Activated B cell treated with CpG ODN at 0.5 μM for 24 hours (primary cell): ENCODE data around the gene EEFSEC. TPM values are rescaled to one million over a fixed set of nuclear protein-coding genes. Genes with fewer than 3 reads are reported as not detected.

Experiments
- ATAC-seq: fragments of 200-7000 bp; cut with Tn5 transposase; one replicate; pipeline ENCODE4 v1.10.0; 2021; ENCODE audit warnings: low read depth, mild to moderate bottlenecking, moderate library complexity
- CTCF ChIA-PET: fragments of 350-600 bp; sonication (Branson Sonifier 250); formaldehyde crosslinking; loops from one replicate; lab custom pipeline; 2021; ENCODE audit warnings: antibody characterized with exemption; lab: Charles Lee
- POLR2A ChIA-PET: fragments of 350-600 bp; sonication (Branson Sonifier 250); formaldehyde crosslinking; loops from one replicate; lab custom pipeline; 2021; ENCODE audit warnings: antibody characterized with exemption; lab: Charles Lee
- DNase-seq: peaks from one replicate; pipeline ENCODE4 v3.0.0; 2022
- H3K27ac Mint-ChIP-seq: one replicate; pipeline ENCODE4 v1.8.0; 2020; ENCODE audit warnings: mixed read lengths
- H3K27me3 Mint-ChIP-seq: one replicate; pipeline ENCODE4 v1.8.0; 2021; ENCODE audit warnings: mixed read lengths
- H3K36me3 Mint-ChIP-seq: one replicate; pipeline ENCODE4 v1.8.0; 2021; ENCODE audit warnings: low read depth, mixed read lengths
- H3K4me1 Mint-ChIP-seq: one replicate; pipeline ENCODE4 v1.8.0; 2021; ENCODE audit warnings: mixed read lengths
- H3K4me3 Mint-ChIP-seq: one replicate; pipeline ENCODE4 v1.8.0; 2020; ENCODE audit warnings: mild to moderate bottlenecking, mixed read lengths
- H3K9me3 Mint-ChIP-seq: one replicate; pipeline ENCODE4 v1.8.0; 2020; ENCODE audit warnings: mixed read lengths
- CTCF ChIP-seq: fragments of 200-600 bp; IDR thresholded peaks from one replicate; pipeline ENCODE4 v1.8.0; 2022; ENCODE audit warnings: antibody characterized with exemption, mild to moderate bottlenecking
- intact Hi-C: fragments of 100-400 bp; cut with micrococcal nuclease; formaldehyde crosslinking; loops from one replicate; pipeline ENCODE4 v1.15.1; 2024
- total RNA-seq: library from RNA; stranded (reverse); gene quantifications from 2 replicates; pipeline ENCODE4 v1.2.3, GENCODE V29; 2022

The EEFSEC gene
- total RNA-seq, 1 donor from 2014 or later = 20.0 TPM

- ATAC-seq = no peak
- CTCF ChIA-PET = no interaction called here
- TF ChIP-seq CTCF = no peak
These were observed 45.0 kb downstream of the EEFSEC start for GRCh38 chr3:128198313-128198712.

GRCh38 chr3:128199110-128199509 is 45.8 kb downstream of the EEFSEC start:
- Mint-ChIP-seq H3K27ac (no peak overlapping the region), H3K4me1 (peaks cover 4% of the 10 kb centered on the region), H3K27me3 (no peaks in the 10 kb centered on the region), H3K4me3 (no peak overlapping the region), H3K36me3 (peaks cover 28% of the 10 kb centered on the region), H3K9me3 (no peaks in the 10 kb centered on the region)
- intact Hi-C loops = no loop called here
- no peak for ATAC-seq
- no peak for DNase-seq
- TF ChIP-seq CTCF = no peak
- ChIA-PET CTCF (no interaction called here), POLR2A (no interaction called here)

More at GRCh38 chr3:128198313-128198712, 45.0 kb downstream of the EEFSEC start:
- Mint-ChIP-seq H3K36me3 (peaks cover 26% of the 10 kb centered on the region), H3K9me3 (no peaks in the 10 kb centered on the region), H3K4me3 (no peak overlapping the region), H3K27ac (no peak overlapping the region), H3K27me3 (no peaks in the 10 kb centered on the region), H3K4me1 (peaks cover 4% of the 10 kb centered on the region)
- no peak for DNase-seq
- intact Hi-C loops = no loop called here
- POLR2A ChIA-PET = no interaction called here

GRCh38 chr3:128201158-128201755 is 48.0 kb downstream of the EEFSEC start:
- H3K4me3 Mint-ChIP-seq = no peak overlapping the region
- no peaks in the 10 kb centered on the region for H3K4me1 Mint-ChIP-seq
- CTCF ChIA-PET = no interaction called here
- H3K36me3 Mint-ChIP-seq = peaks cover 26% of the 10 kb centered on the region
- H3K27ac Mint-ChIP-seq = no peak overlapping the region
- no peaks in the 10 kb centered on the region for H3K9me3 Mint-ChIP-seq
- ATAC-seq (no peak), DNase-seq (no peak)
- intact Hi-C loops = no loop called here
- no peaks in the 10 kb centered on the region for H3K27me3 Mint-ChIP-seq
- TF ChIP-seq CTCF = no peak
- POLR2A ChIA-PET = no interaction called here

- H3K27ac Mint-ChIP-seq = no peak overlapping the region
- intact Hi-C loops = no loop called here
- H3K4me3 Mint-ChIP-seq = no peak overlapping the region
- ATAC-seq = no peak
- no peaks in the 10 kb centered on the region for H3K9me3 Mint-ChIP-seq
- peaks cover 21% of the 10 kb centered on the region for H3K36me3 Mint-ChIP-seq
- CTCF ChIA-PET = no interaction called here
- DNase-seq = no peak
- no peaks in the 10 kb centered on the region for H3K27me3 Mint-ChIP-seq
- POLR2A ChIA-PET = no interaction called here
- TF ChIP-seq CTCF = no peak
- H3K4me1 Mint-ChIP-seq = no peaks in the 10 kb centered on the region
These were observed 49.9 kb downstream of the EEFSEC start for GRCh38 chr3:128203169-128203568.

- no peaks in the 10 kb centered on the region for H3K4me1 Mint-ChIP-seq
These were observed 52.4 kb downstream of the EEFSEC start for GRCh38 chr3:128205558-128206145.

More at GRCh38 chr3:128205558-128206145, 52.4 kb downstream of the EEFSEC start:
- no peak overlapping the region for H3K4me3 Mint-ChIP-seq
- no peaks in the 10 kb centered on the region for H3K9me3 Mint-ChIP-seq
- TF ChIP-seq CTCF = no peak
- intact Hi-C loops = no loop called here
- no peak for DNase-seq
- no peak for ATAC-seq
- H3K27ac Mint-ChIP-seq = no peak overlapping the region
- no peaks in the 10 kb centered on the region for H3K27me3 Mint-ChIP-seq
- POLR2A ChIA-PET = no interaction called here
- peaks cover 12% of the 10 kb centered on the region for H3K36me3 Mint-ChIP-seq
- CTCF ChIA-PET = no interaction called here
